ENCODE data around the gene BBLN.
A peak's percentile ranks its signal among the peaks of the same experiment; 100 is the strongest.

BBLN gene

DNA sequence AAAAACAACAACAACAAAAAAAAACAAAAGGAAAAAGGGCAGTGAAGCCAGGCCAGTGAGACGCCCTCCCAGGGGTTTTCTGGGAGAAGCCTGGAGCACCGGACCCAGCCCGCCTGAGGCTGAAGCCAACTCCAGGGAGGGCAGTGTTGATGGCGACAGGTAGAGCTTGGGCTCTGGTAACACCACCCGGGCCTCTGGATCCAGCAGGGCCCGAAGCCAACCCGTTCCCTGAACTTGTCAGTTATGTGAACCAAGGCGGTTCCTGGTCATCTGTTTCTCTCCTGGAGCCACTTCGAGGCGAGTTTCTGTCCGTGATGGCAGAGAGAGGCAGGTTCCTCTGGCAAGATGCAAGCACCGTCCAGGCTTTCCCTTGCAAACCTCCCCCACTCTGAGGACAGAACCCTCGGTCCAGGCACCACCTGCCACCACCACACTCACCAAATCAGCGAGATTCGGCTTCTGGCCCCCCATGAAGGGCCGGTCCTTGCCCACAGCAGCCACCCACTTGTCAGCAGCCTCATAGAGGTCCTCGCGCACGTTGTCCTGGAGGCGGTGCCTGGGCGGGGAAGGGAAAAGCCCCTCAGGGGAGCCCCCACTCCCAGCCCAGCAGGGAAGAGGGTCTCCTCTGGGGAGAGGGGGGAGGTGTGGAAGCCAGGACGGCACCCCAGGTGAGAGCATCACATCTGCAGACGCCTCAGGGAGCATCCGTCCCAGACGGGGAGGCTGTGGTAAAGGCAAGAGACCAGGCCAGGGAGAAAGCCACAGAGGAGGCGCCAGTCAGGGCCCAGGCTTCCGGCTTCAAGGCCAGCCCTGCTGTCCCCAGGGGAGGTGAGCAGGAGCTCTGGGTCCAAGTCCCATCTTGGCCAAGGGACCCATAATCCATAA, 37.9 kb upstream of the BBLN start:
- TF ChIP-seq, protein P1, sequence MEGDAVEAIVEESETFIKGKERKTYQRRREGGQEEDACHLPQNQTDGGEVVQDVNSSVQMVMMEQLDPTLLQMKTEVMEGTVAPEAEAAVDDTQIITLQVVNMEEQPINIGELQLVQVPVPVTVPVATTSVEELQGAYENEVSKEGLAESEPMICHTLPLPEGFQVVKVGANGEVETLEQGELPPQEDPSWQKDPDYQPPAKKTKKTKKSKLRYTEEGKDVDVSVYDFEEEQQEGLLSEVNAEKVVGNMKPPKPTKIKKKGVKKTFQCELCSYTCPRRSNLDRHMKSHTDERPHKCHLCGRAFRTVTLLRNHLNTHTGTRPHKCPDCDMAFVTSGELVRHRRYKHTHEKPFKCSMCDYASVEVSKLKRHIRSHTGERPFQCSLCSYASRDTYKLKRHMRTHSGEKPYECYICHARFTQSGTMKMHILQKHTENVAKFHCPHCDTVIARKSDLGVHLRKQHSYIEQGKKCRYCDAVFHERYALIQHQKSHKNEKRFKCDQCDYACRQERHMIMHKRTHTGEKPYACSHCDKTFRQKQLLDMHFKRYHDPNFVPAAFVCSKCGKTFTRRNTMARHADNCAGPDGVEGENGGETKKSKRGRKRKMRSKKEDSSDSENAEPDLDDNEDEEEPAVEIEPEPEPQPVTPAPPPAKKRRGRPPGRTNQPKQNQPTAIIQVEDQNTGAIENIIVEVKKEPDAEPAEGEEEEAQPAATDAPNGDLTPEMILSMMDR (conservative IDR thresholded peaks at IDR 0.05; ENCODE audit: low read depth, low read length), result no peak
- DNase-seq (ENCODE audit: low read depth), result no peak
- no peak overlapping the region for H3K4me3 ChIP-seq (ENCODE audit: low read length)

GRCh38 chr9:128122809-128123175, 37.3 kb upstream of the BBLN start:
- no peak overlapping the region for H3K4me3 ChIP-seq (ENCODE audit: low read length)
- TF ChIP-seq, protein P1 (conservative IDR thresholded peaks at IDR 0.05; ENCODE audit: low read depth, low read length), result no peak
- no peak for DNase-seq (ENCODE audit: low read depth)

DNA sequence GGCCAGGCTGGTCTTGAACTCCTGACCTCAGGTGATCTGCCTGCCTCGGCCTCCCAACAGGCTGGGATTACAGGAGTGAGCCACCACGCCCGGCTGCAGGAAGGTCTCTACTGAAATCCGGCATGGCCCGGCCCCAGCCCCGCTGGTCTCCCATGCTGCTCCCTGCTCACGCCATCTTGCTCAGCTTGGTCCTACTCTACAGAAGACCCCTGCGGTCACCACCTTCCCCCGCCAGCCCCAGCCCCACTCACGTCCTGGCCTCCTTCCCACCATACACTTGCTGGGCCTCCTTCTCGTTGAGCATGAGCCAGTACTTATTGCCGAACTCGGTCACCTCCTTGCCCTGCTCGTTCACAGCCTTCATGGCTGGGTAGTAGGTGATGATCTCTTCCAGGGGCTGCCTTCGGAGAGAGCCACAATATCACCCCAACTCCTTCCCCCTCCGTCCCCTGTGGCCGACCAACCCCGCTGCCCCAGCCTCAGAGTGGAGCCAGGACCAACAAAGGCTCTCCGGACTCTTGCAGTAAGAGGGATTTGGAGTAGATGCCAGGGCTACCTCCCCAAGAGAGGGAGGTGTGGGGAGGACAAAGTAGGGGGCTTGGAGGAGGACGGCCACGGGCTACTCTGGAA, 36.5 kb upstream of the BBLN start:
- no peak overlapping the region for H3K4me3 ChIP-seq (ENCODE audit: low read length)
- no peak for DNase-seq (ENCODE audit: low read depth)
- TF ChIP-seq, protein P1 (conservative IDR thresholded peaks at IDR 0.05; ENCODE audit: low read depth, low read length), result no peak

DNA sequence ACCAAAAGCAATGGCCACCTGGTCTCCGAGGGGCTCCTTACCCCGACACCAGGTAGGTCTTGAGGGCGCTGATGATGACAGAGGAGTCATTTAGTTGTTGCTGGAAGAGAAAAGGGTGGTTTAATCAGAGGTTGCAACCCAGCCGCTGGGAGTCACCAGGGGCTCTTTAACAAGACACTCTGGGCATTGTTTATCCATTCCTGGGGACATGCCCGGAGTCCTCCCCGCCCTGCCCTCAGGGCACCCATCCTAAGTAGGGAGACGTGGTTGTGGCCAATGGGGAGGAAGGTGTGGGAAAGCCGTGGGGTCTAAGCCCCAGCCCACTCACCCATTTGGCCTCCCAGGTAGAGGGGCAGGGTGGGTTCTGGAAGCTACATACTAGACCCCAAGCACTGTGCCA, 35.6 kb upstream of the BBLN start:
- no peak for DNase-seq (ENCODE audit: low read depth)
- TF ChIP-seq, protein P1 (conservative IDR thresholded peaks at IDR 0.05; ENCODE audit: low read depth, low read length), result no peak
- no peak overlapping the region for H3K4me3 ChIP-seq (ENCODE audit: low read length)

GRCh38 chr9:128124873-128125579, 35.0 kb upstream of the BBLN start:
- H3K4me3 ChIP-seq (ENCODE audit: low read length), result no peak overlapping the region
- TF ChIP-seq, protein P1 (conservative IDR thresholded peaks at IDR 0.05; ENCODE audit: low read depth, low read length), result peak; percentile 83
- no peak for DNase-seq (ENCODE audit: low read depth)

DNA sequence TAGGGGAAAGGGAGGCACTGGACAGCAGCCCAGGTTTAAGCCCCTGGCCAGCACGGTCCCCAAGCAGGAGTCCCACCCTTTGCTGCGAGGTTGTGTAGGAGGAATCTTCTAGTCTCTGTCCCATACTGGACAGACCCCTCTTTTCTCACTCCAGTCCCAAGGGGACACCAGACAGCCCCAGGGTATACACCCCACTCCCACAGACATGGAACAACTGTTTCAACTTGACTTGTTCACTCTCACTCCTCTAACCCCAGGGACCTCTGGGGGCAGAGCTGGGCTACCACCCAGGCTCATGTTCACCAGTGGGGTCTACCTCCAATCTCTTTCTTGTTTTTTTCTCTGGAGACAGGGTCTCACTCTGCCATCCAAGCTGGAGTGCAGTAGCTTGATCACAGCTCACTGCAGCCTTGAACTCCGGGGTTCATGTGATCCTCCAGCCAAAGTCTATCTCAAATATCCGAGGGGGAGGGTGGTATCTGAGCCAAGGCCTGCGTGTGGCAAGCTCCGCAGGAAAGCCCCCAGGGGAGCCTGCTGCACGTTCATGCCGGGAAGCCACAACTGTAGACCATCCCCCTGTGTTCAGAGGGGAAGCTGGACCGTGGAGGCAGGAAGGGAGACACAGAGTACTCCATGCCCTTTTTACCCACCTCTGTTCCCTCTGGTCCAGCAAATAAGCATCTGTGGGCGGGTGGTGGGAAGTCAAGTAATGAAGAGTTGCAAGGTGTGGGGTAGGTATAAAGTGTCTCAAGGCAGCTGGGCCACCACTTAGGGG, 34.3 kb upstream of the BBLN start:
- DNase-seq (ENCODE audit: low read depth), result no peak
- TF ChIP-seq, protein P1 (conservative IDR thresholded peaks at IDR 0.05; ENCODE audit: low read depth, low read length), result no peak
- H3K4me3 ChIP-seq (ENCODE audit: low read length), result no peak overlapping the region
